ENCODE results near the gene SPOCD1.

The SPOCD1 gene

DNA sequence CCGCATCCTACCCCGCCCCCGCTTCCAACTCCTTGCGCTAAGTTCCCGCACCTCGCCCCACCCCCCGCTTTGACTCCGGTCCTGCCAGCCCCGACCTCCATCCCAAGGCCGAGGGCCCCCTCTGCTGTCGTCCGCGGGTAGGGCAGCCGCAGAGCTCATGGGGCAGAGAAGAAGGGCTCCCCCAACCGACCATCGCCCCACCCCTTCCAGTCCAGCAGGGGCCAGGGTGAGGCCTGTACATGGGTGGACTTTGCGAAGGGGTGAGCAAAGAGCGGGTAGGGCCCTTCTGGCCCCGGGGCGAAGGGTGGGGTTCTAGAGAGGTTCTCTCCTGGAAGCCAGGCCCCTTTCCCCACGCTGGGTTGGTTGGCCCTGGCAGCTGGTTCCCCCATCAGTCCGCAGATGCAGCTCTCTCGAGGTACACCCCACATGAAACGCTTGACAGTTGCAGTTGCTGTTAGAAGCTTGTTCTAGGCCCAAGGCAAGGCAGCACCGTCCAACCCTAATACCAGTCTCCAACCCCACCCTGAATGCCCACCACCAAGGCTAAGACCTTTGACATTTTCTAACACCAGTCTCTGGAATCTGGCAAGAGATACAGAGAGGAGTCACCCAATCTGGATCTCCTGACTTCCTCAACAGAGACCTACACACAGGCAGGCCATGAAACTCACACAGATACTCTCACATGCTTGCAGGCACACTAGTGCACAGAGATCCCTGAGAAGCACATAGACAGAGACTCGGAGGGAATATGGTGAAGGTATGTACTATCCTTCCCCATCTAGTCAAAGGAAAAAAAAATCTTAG is 26.4 kb downstream of the SPOCD1 start:
- TF ChIP-seq, protein P1, sequence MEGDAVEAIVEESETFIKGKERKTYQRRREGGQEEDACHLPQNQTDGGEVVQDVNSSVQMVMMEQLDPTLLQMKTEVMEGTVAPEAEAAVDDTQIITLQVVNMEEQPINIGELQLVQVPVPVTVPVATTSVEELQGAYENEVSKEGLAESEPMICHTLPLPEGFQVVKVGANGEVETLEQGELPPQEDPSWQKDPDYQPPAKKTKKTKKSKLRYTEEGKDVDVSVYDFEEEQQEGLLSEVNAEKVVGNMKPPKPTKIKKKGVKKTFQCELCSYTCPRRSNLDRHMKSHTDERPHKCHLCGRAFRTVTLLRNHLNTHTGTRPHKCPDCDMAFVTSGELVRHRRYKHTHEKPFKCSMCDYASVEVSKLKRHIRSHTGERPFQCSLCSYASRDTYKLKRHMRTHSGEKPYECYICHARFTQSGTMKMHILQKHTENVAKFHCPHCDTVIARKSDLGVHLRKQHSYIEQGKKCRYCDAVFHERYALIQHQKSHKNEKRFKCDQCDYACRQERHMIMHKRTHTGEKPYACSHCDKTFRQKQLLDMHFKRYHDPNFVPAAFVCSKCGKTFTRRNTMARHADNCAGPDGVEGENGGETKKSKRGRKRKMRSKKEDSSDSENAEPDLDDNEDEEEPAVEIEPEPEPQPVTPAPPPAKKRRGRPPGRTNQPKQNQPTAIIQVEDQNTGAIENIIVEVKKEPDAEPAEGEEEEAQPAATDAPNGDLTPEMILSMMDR (IDR thresholded peaks at IDR 0.05; ENCODE audit: insufficient read depth, low read length): peak; percentile 39
- TF ChIP-seq, protein P2, sequence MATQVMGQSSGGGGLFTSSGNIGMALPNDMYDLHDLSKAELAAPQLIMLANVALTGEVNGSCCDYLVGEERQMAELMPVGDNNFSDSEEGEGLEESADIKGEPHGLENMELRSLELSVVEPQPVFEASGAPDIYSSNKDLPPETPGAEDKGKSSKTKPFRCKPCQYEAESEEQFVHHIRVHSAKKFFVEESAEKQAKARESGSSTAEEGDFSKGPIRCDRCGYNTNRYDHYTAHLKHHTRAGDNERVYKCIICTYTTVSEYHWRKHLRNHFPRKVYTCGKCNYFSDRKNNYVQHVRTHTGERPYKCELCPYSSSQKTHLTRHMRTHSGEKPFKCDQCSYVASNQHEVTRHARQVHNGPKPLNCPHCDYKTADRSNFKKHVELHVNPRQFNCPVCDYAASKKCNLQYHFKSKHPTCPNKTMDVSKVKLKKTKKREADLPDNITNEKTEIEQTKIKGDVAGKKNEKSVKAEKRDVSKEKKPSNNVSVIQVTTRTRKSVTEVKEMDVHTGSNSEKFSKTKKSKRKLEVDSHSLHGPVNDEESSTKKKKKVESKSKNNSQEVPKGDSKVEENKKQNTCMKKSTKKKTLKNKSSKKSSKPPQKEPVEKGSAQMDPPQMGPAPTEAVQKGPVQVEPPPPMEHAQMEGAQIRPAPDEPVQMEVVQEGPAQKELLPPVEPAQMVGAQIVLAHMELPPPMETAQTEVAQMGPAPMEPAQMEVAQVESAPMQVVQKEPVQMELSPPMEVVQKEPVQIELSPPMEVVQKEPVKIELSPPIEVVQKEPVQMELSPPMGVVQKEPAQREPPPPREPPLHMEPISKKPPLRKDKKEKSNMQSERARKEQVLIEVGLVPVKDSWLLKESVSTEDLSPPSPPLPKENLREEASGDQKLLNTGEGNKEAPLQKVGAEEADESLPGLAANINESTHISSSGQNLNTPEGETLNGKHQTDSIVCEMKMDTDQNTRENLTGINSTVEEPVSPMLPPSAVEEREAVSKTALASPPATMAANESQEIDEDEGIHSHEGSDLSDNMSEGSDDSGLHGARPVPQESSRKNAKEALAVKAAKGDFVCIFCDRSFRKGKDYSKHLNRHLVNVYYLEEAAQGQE (IDR thresholded peaks at IDR 0.05; ENCODE audit: insufficient replicate concordance, low read depth): no peak
- Histone ChIP-seq H3K27me3 (ENCODE audit: insufficient read depth, poor library complexity, severe bottlenecking) (no peaks in the 10 kb centered on the region), H3K4me3 (replicated peaks; ENCODE audit: insufficient read depth, low read length) (peak overlapping the region; percentile 64), H3K27ac (replicated peaks) (no peak overlapping the region)
- DNase-seq (ENCODE audit: low read depth in 1 of 2, low spot score in 1 of 2): peak; percentile 74 to 91

GRCh38 chr1:31788825-31789256 is 27.0 kb downstream of the SPOCD1 start:
- peak in 1 of 2 experiments; percentile 21 for DNase-seq (ENCODE audit: low read depth in 1 of 2, low spot score in 1 of 2)
- TF ChIP-seq SPI1 (IDR thresholded peaks at IDR 0.05; ENCODE audit: borderline replicate concordance, low read depth) (no peak), GABPA (IDR thresholded peaks at IDR 0.05; ENCODE audit: low read depth) (no peak), POLR2AphosphoS5 (IDR thresholded peaks at IDR 0.05; ENCODE audit: low read depth) (no peak)
- TF ChIP-seq, protein P1 (IDR thresholded peaks at IDR 0.05; ENCODE audit: insufficient read depth, low read length): no peak
- TF ChIP-seq, protein P2 (IDR thresholded peaks at IDR 0.05; ENCODE audit: insufficient replicate concordance, low read depth): no peak
- H3K27ac ChIP-seq (replicated peaks): peak overlapping the region; percentile 79
- H3K4me3 ChIP-seq (replicated peaks; ENCODE audit: insufficient read depth, low read length): peak overlapping the region; percentile 64
- no peaks in the 10 kb centered on the region for H3K27me3 ChIP-seq (ENCODE audit: insufficient read depth, poor library complexity, severe bottlenecking)

- Histone ChIP-seq H3K27me3 (ENCODE audit: insufficient read depth, poor library complexity, severe bottlenecking) (no peaks in the 10 kb centered on the region), H3K27ac (replicated peaks) (peak overlapping the region; percentile 79), H3K4me3 (replicated peaks; ENCODE audit: insufficient read depth, low read length) (peak overlapping the region; percentile 64)
- TF ChIP-seq GABPA (IDR thresholded peaks at IDR 0.05; ENCODE audit: low read depth) (no peak; the same call in 1 of the 2 replicates), POLR2AphosphoS5 (IDR thresholded peaks at IDR 0.05; ENCODE audit: low read depth) (peak; percentile 80)
- peak; percentile 84 to 86 for DNase-seq (ENCODE audit: low read depth in 1 of 2, low spot score in 1 of 2)
Observed at GRCh38 chr1:31788138-31788824, 27.5 kb downstream of the SPOCD1 start.

- no peak for DNase-seq (ENCODE audit: low read depth in 1 of 2, low spot score in 1 of 2)
- no peak overlapping the region for H3K4me3 ChIP-seq (replicated peaks; ENCODE audit: insufficient read depth, low read length)
- no peak for TF ChIP-seq GABPA (IDR thresholded peaks at IDR 0.05; ENCODE audit: low read depth)
- TF ChIP-seq, protein P1 (IDR thresholded peaks at IDR 0.05; ENCODE audit: insufficient read depth, low read length): no peak
- no peak for TF ChIP-seq SPI1 (IDR thresholded peaks at IDR 0.05; ENCODE audit: borderline replicate concordance, low read depth)
- TF ChIP-seq POLR2AphosphoS5 (IDR thresholded peaks at IDR 0.05; ENCODE audit: low read depth): no peak
- TF ChIP-seq, protein P2 (IDR thresholded peaks at IDR 0.05; ENCODE audit: insufficient replicate concordance, low read depth): no peak
- H3K27ac ChIP-seq (replicated peaks): no peak overlapping the region
- no peaks in the 10 kb centered on the region for H3K27me3 ChIP-seq (ENCODE audit: insufficient read depth, poor library complexity, severe bottlenecking)
Observed at GRCh38 chr1:31787786-31788137, 28.1 kb downstream of the SPOCD1 start.

All from HL-60 (cell line).